LNCaP clone FGC (cell line): ENCODE results near the gene SMARCA2.

Experiments
- DNase-seq: peaks from one replicate; pipeline ENCODE4 v3.0.0-alpha.2; 2011; ENCODE audit warnings: low read depth
- H3K4me3 ChIP-seq: 2 replicates; pipeline ENCODE4 v1.5.1; 2011; ENCODE audit warnings: mild to moderate bottlenecking, low read depth, low read length, control low read depth
- TF ChIP-seq, protein P1 (sequence below): IDR thresholded peaks from 2 replicates; pipeline ENCODE4 v1.5.1; 2012; ENCODE audit warnings: mild to moderate bottlenecking; ENCODE audit not compliant: control insufficient read depth, insufficient read depth; ENCODE audit errors: extremely low read depth

SMARCA2 gene

DNA sequence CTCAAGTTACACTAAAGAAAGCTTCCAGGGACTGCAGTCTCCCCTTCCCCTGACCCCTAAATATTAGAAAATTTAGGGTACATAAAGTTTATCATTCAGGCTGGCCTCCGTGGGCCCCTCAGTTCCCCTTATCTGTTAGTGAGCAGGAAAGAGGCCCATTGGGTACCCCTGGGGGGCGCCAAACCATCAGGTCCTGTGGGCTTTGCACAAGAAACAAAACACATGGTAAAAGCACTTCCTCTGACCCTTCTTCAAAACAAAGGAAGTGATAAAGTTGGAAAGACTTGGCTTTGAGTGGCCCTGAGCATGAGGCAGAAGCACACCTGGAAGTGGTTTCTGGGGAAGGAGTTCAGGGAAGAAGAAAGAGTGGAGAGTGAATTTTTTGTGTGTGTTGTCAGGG, 213.0 kb downstream of the SMARCA2 start:
- TF ChIP-seq, protein P1, sequence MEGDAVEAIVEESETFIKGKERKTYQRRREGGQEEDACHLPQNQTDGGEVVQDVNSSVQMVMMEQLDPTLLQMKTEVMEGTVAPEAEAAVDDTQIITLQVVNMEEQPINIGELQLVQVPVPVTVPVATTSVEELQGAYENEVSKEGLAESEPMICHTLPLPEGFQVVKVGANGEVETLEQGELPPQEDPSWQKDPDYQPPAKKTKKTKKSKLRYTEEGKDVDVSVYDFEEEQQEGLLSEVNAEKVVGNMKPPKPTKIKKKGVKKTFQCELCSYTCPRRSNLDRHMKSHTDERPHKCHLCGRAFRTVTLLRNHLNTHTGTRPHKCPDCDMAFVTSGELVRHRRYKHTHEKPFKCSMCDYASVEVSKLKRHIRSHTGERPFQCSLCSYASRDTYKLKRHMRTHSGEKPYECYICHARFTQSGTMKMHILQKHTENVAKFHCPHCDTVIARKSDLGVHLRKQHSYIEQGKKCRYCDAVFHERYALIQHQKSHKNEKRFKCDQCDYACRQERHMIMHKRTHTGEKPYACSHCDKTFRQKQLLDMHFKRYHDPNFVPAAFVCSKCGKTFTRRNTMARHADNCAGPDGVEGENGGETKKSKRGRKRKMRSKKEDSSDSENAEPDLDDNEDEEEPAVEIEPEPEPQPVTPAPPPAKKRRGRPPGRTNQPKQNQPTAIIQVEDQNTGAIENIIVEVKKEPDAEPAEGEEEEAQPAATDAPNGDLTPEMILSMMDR: peak; percentile 35
- no peak for DNase-seq

DNA sequence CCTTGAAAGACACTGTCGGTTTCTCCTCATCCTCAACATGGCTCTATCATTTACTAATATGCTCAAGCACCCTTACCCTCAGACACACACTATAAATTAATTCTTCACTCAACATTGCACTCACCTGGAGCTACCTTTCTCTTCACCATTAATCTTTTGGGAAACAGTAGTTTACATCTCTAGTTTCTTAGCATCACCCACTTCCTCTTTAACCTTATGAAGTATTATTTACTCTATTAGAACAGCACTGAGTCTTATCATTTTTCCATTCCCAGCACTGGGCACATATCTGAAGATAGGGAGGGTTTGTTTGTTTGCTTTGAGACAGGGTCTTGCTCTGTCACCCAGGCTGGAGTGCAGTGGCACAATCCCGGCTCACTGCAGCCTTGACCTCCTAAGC, 213.5 kb downstream of the SMARCA2 start:
- no peak for DNase-seq
- no peak overlapping the region for H3K4me3 ChIP-seq
- TF ChIP-seq, protein P1: no peak

More for the DNA sequence above, 213.0 kb downstream of the SMARCA2 start:
- H3K4me3 ChIP-seq: no peak overlapping the region

DNA sequence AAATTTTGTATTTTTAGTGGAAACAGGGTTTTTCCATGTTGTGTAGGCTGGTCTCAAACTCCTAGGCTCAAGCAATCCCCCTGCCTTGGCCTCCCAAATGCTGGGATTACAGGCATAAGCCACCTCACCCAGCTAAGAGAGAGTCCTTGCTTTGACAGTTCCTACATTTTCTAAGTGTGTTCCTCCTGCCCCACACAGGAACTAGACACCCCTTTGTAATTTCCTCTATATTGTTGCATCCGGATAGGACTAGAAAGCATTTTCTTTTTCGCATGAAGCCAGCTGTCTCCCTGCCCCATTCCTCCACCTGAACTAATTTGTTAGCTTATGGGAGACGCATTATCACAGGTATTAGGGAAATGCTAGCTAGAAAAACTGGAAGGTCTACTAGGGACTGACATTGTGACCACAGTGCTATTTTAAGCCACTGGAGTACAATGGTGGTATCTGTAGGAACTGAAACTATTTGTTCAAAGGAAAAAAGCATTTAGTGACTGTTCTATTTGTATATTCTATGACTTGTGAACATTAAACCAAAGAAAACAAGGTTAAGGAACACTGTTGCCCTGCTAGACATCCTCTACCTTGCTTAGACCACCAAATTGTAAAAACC, 214.1 kb downstream of the SMARCA2 start:
- H3K4me3 ChIP-seq: no peak overlapping the region
- TF ChIP-seq, protein P1: no peak
- no peak for DNase-seq

DNA sequence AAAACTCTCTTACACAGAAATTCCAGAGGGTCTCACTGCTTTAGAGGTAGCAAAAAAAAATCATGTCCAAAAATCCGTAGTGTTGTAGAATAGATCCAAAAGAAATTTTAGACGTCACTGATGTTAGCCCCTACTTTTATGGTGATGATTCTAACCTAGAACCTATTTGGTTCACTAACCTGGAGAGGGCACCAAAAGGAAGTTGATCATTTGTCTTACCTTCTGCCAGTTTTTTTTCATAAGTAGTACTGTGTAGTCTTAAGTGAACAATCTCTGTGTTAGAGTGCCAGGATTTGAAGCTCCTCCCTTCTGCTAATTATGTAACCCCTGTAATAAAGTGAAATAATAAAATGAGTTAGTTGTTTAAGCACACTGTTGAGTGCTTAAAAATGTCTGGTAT, 215.2 kb downstream of the SMARCA2 start:
- no peak for DNase-seq
- TF ChIP-seq, protein P1: peak; percentile 36

DNA sequence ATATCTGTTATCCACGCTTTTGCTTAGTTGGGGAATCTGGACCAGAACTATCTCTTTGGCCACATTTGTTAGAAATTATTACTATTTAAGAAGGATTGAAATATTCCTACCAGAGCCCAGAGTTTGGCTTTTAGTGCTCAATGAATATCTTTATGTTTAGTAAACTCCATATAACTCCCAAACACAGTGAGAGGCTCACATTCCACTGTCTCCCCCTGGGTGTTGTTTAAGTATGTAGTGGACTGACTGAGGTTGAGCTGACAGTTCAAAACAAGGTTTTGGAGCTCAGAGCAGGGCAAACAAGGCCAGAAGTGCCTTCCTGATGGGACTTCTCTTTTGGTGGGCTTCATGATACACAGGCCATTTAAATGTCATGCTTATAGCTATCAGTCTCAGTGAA, 216.0 kb downstream of the SMARCA2 start:
- no peak for DNase-seq
- TF ChIP-seq, protein P1: no peak
- no peak overlapping the region for H3K4me3 ChIP-seq

More for the DNA sequence above, 215.2 kb downstream of the SMARCA2 start:
- no peak overlapping the region for H3K4me3 ChIP-seq

DNA sequence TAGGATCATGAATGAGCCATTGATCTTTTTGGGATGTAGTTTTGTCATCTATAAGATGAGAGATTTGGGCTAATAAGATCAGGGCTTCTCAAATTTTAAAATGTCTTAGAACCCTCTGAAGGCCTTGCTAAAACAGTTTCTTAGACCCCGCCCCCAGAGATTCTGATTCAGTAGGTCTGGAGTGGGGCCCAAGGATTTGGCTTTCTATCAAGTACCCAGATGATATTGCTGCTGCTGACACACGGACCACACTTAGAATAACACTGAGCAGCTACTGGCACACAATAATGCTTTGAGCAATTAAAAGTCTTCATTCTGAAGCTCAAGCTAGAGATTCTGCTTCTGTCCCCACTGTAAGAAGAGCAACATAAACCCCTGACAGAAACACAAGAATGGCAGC, 216.7 kb downstream of the SMARCA2 start:
- H3K4me3 ChIP-seq: no peak overlapping the region
- TF ChIP-seq, protein P1: no peak

DNA sequence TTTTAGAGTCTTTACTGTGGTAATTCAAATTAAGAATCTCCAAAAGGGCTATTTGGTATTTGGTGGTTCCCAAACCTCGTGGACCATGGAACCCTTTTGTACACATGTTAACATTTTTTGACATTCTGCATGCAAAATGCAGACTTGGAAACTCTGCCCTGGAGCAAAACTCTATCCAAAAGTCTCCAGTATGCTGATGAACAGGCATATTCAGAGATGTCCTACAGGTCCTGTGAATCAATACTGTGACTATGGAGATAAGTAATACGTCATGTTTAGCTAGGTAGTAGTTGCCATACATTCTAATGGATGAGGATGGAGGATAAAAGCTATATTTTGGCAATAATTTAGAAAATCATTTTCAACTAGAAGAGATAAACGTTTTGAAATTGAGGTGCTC, 218.1 kb downstream of the SMARCA2 start:
- H3K4me3 ChIP-seq: no peak overlapping the region
- TF ChIP-seq, protein P1: no peak
- DNase-seq: no peak

More for the DNA sequence above, 216.7 kb downstream of the SMARCA2 start:
- no peak for DNase-seq
